IMR-90 (cell line): Measurements from ENCODE around the gene TPRX2. TPM values are rescaled to one million over a fixed set of nuclear protein-coding genes. Genes with fewer than 3 reads are reported as not detected.

Source experiments
- ATAC-seq: fragments of 200-7000 bp; cut with Tn5 transposase; 2 replicates; pipeline ENCODE4 v1.9.1; 2020; ENCODE audit warnings: low read depth, mild to moderate bottlenecking, moderate library complexity
- BruUV-seq: library from RNA; stranded (reverse); fragments of 400-500 nt; replicated peaks from 2 replicates; lab custom pipeline; 2021; lab: Mats Ljungman, UMichigan
- CTCF ChIA-PET: fragments of 300-600 bp; formaldehyde crosslinking; extraction: SDS; loops from one replicate; lab custom pipeline; 2021; ENCODE audit warnings: antibody characterized with exemption; lab: Yijun Ruan, JAX
- POLR2A ChIA-PET: fragments of 300-600 bp; sonication (Branson Sonifier 250); formaldehyde crosslinking; loops from one replicate; lab custom pipeline; 2022; ENCODE audit warnings: antibody characterized with exemption; ENCODE audit not compliant: unreplicated experiment; lab: Charles Lee
- DNase-seq: peaks from one replicate; pipeline ENCODE4 v3.0.0; 2013
- H2AFZ ChIP-seq: replicated peaks from 2 replicates; pipeline ENCODE3; 2013; ENCODE audit warnings: low read length, mild to moderate bottlenecking; ENCODE audit not compliant: poor library complexity
- H2AK5ac ChIP-seq: 2 replicates; pipeline ENCODE4 v1.6.1; 2013; ENCODE audit warnings: low read depth, low read length, inconsistent platforms
- H2AK9ac ChIP-seq: replicated peaks from 2 replicates; pipeline ENCODE3; 2013; ENCODE audit warnings: mild to moderate bottlenecking, low read depth, low read length, moderate library complexity; ENCODE audit not compliant: poor library complexity
- H2BK120ac ChIP-seq: 2 replicates; pipeline ENCODE4 v1.6.1; 2013; ENCODE audit warnings: low read depth, low read length, inconsistent platforms
- H2BK15ac ChIP-seq: 3 replicates; pipeline ENCODE4 v1.6.1; 2013; ENCODE audit warnings: low read depth, low read length, inconsistent platforms
- H2BK20ac ChIP-seq: 2 replicates; pipeline ENCODE4 v1.6.1; 2013; ENCODE audit warnings: low read depth, mild to moderate bottlenecking, inconsistent platforms, low read length, moderate library complexity
- H2BK5ac ChIP-seq: 2 replicates; pipeline ENCODE4 v1.6.1; 2013; ENCODE audit warnings: mild to moderate bottlenecking, low read depth, low read length, inconsistent platforms; ENCODE audit not compliant: poor library complexity, severe bottlenecking
- H3K14ac ChIP-seq: replicated peaks from 2 replicates; pipeline ENCODE4 v1.6.1; 2013; ENCODE audit warnings: low read depth, low read length, inconsistent platforms
- H3K18ac ChIP-seq: 2 replicates; pipeline ENCODE4 v1.6.1; 2013; ENCODE audit warnings: low read depth, low read length, control low read depth
- H3K23ac ChIP-seq: 2 replicates; pipeline ENCODE4 v1.6.1; 2013; ENCODE audit warnings: low read depth, low read length, inconsistent platforms
- H3K27ac ChIP-seq: 2 replicates; pipeline ENCODE4 v1.5.1; 2013; ENCODE audit warnings: mild to moderate bottlenecking, control low read depth, low read length; ENCODE audit not compliant: insufficient read depth
- H3K27me3 ChIP-seq: 2 replicates; pipeline ENCODE4 v1.6.1; 2013; ENCODE audit warnings: low read length; ENCODE audit not compliant: control insufficient read depth, insufficient read depth
- H3K36me3 ChIP-seq: 2 replicates; pipeline ENCODE4 v1.6.1; 2013; ENCODE audit warnings: low read length, mixed read lengths; ENCODE audit not compliant: control insufficient read depth, insufficient read depth
- H3K4ac ChIP-seq: 2 replicates; pipeline ENCODE4 v1.6.1; 2013; ENCODE audit warnings: low read depth, low read length, inconsistent platforms
- H3K4me1 ChIP-seq: 2 replicates; pipeline ENCODE4 v1.6.1; 2013; ENCODE audit warnings: low read length, mixed read lengths; ENCODE audit not compliant: control insufficient read depth, insufficient read depth
- H3K4me2 ChIP-seq: 2 replicates; pipeline ENCODE4 v1.6.1; 2013; ENCODE audit warnings: low read depth, mild to moderate bottlenecking, control low read depth, low read length, moderate library complexity
- H3K4me3 ChIP-seq: 2 replicates; pipeline ENCODE4 v1.5.1; 2013; ENCODE audit warnings: low read depth, mild to moderate bottlenecking, control low read depth, low read length, moderate library complexity; ENCODE audit not compliant: insufficient read depth
- H3K56ac ChIP-seq: 2 replicates; pipeline ENCODE4 v1.6.1; 2013; ENCODE audit warnings: low read length, inconsistent platforms; ENCODE audit not compliant: insufficient read depth; ENCODE audit errors: extremely low read depth
- H3K79me1 ChIP-seq, 2 experiments: 2 replicates each; pipeline ENCODE4 v1.6.1; 2013; ENCODE audit warnings: low read length in 2 of 2, inconsistent platforms in 1 of 2, low read depth in 1 of 2
- H3K9ac ChIP-seq: 2 replicates; pipeline ENCODE4 v1.6.1; 2013; ENCODE audit warnings: low read depth, low read length, control low read depth
- H3K9me1 ChIP-seq: 2 replicates; pipeline ENCODE4 v1.6.1; 2013; ENCODE audit warnings: low read length, inconsistent platforms; ENCODE audit not compliant: insufficient read depth
- H3K9me3 ChIP-seq: 2 replicates; pipeline ENCODE4 v1.6.1; 2013; ENCODE audit warnings: low read length; ENCODE audit not compliant: control insufficient read depth, insufficient read depth
- H4K20me1 ChIP-seq: 2 replicates; pipeline ENCODE4 v1.6.1; 2013; ENCODE audit warnings: low read length, inconsistent platforms; ENCODE audit not compliant: insufficient read depth
- H4K5ac ChIP-seq: 2 replicates; pipeline ENCODE4 v1.6.1; 2013; ENCODE audit warnings: mild to moderate bottlenecking, low read depth, low read length, control low read depth
- H4K8ac ChIP-seq, 2 experiments: 2 replicates each; pipeline ENCODE4 v1.6.1; 2013; ENCODE audit warnings: low read depth in 2 of 2, low read length in 2 of 2, control low read depth in 1 of 2, inconsistent platforms in 1 of 2
- H4K91ac ChIP-seq: 2 replicates; pipeline ENCODE4 v1.6.1; 2013; ENCODE audit warnings: low read depth, low read length, inconsistent platforms; ENCODE audit not compliant: insufficient read depth
- BHLHE40 ChIP-seq: fragments of 150-350 bp; IDR thresholded peaks from 2 replicates; pipeline ENCODE4 v1.6.1; 2016; ENCODE audit warnings: mild to moderate bottlenecking, low read depth, low read length
- CEBPB ChIP-seq: IDR thresholded peaks from 2 replicates; pipeline ENCODE4 v1.6.1; 2012; ENCODE audit warnings: low read depth, low read length, improper control_type of control experiment
- CHD1 ChIP-seq: IDR thresholded peaks from 2 replicates; pipeline ENCODE4 v1.6.1; 2012; ENCODE audit warnings: low read depth, low read length, improper control_type of control experiment
- ELK1 ChIP-seq: fragments of 150-350 bp; IDR thresholded peaks from 2 replicates; pipeline ENCODE4 v1.6.1; 2016; ENCODE audit warnings: low read depth, mild to moderate bottlenecking, low read length, moderate library complexity, borderline replicate concordance
- FOS ChIP-seq: fragments of 150-350 bp; IDR thresholded peaks from 2 replicates; pipeline ENCODE4 v1.6.1; 2016; ENCODE audit warnings: low read depth, low read length
- MAFK ChIP-seq: IDR thresholded peaks from 2 replicates; pipeline ENCODE4 v1.6.1; 2012; ENCODE audit warnings: low read depth, low read length, improper control_type of control experiment
- MAZ ChIP-seq: IDR thresholded peaks from 2 replicates; pipeline ENCODE4 v1.6.1; 2012; ENCODE audit warnings: low read depth, mild to moderate bottlenecking, low read length, improper control_type of control experiment, moderate library complexity, borderline replicate concordance
- MXI1 ChIP-seq: IDR thresholded peaks from 2 replicates; pipeline ENCODE4 v1.6.1; 2012; ENCODE audit warnings: low read depth, mild to moderate bottlenecking, low read length, moderate library complexity, borderline replicate concordance
- NFE2L2 ChIP-seq: fragments of 150-350 bp; IDR thresholded peaks from 2 replicates; pipeline ENCODE4 v1.6.1; 2016; ENCODE audit warnings: low read depth, mild to moderate bottlenecking, low read length
- POLR2A ChIP-seq: IDR thresholded peaks from 2 replicates; pipeline ENCODE4 v1.6.1; 2012; ENCODE audit warnings: mild to moderate bottlenecking, low read depth, low read length
- RAD21 ChIP-seq: IDR thresholded peaks from 2 replicates; pipeline ENCODE4 v1.6.1; 2012; ENCODE audit warnings: low read length, improper control_type of control experiment
- RCOR1 ChIP-seq: IDR thresholded peaks from 2 replicates; pipeline ENCODE4 v1.6.1; 2012; ENCODE audit warnings: mild to moderate bottlenecking, low read length, improper control_type of control experiment; ENCODE audit not compliant: insufficient replicate concordance
- SMC3 ChIP-seq: fragments of 150-350 bp; IDR thresholded peaks from 2 replicates; pipeline ENCODE4 v1.6.1; 2016; ENCODE audit warnings: low read depth, mild to moderate bottlenecking, antibody characterized with exemption, low read length, moderate library complexity
- USF2 ChIP-seq: fragments of 150-350 bp; IDR thresholded peaks from 2 replicates; pipeline ENCODE4 v1.6.1; 2017; ENCODE audit warnings: mild to moderate bottlenecking, antibody characterized with exemption, low read length, low read depth
- WGBS, 2 experiments: methylation state at CpG; one replicate each; pipeline versions ENCODE4 v1.1.5 to v1.1.7; 2013; ENCODE audit warnings: missing lambda C conversion rate in 2 of 2; ENCODE audit not compliant: insufficient read length in 1 of 2; ENCODE audit errors: extremely low coverage in 2 of 2; 5-methylcytosine and 5-hydroxymethylcytosine counted together
- dilution Hi-C: fragments of 300-500 bp; cut with HindIII; formaldehyde crosslinking; loops from one replicate; pipeline ENCODE4 v1.14.3; 2018; ENCODE audit warnings: low sequenced_read_pairs; ENCODE audit not compliant: unreplicated experiment
- in situ Hi-C: fragments of 300-500 bp; cut with MboI; formaldehyde crosslinking; loops from 3 replicates; pipeline ENCODE4 v1.14.3; 2019; ENCODE audit warnings: low sequenced_read_pairs, inconsistent platforms, mixed read lengths
- intact Hi-C: fragments of 100-400 bp; cut with micrococcal nuclease; formaldehyde crosslinking; loops from 2 replicates; pipeline ENCODE4 v1.10.0; 2022
- polyA plus RNA-seq, 3 experiments: library from polyadenylated mRNA; depleted of rRNA; stranded (reverse); fragments of >200 nt; gene quantifications; 2 replicates each; pipeline ENCODE4 v1.2.3, GENCODE V29; 2012; ENCODE audit warnings: low replicate concordance in 1 of 3
- total RNA-seq: library from RNA; depleted of rRNA; stranded (reverse); fragments of >200 nt; gene quantifications from 2 replicates; pipeline ENCODE4 v1.2.3, GENCODE V29; 2012
- TF ChIP-seq, protein P1 (sequence below): conservative IDR thresholded peaks from 2 replicates; pipeline ENCODE4 v1.5.1; 2012; ENCODE audit warnings: mild to moderate bottlenecking, low read depth, low read length, improper control_type of control experiment

TPRX2 gene
- total and polyA plus RNA-seq, 2 of the 4 experiments (the other 2 are of a cell fraction): not detected

- no peaks in the 10 kb centered on the region for H3K9me3 ChIP-seq
- no peak overlapping the region for H4K91ac ChIP-seq
- no peak overlapping the region for H3K4ac ChIP-seq
- no peak overlapping the region for H2BK5ac ChIP-seq
- no peak overlapping the region for H3K9ac ChIP-seq
- no peak overlapping the region for H2AK5ac ChIP-seq
- H3K4me2 ChIP-seq: no peak overlapping the region
- no peak overlapping the region for H2AFZ ChIP-seq
- POLR2A ChIA-PET: no interaction called here
- intact Hi-C loops: no loop called here
- H3K4me1 ChIP-seq: no peaks in the 10 kb centered on the region
- in situ Hi-C loops: no loop called here
- H2AK9ac ChIP-seq: no peak overlapping the region
- no peak overlapping the region for H3K23ac ChIP-seq
- no peak overlapping the region for H2BK15ac ChIP-seq
- H3K18ac ChIP-seq: no peak overlapping the region
- H4K5ac ChIP-seq: no peak overlapping the region
- peaks cover 9% of the 10 kb centered on the region for H3K27me3 ChIP-seq
- TF ChIP-seq CHD1 (no peak), RAD21 (no peak), MAFK (no peak), CEBPB (no peak), RCOR1 (no peak), ELK1 (no peak), USF2 (no peak), NFE2L2 (no peak), SMC3 (no peak), POLR2A (no peak), MXI1 (no peak), FOS (no peak), BHLHE40 (no peak), MAZ (no peak)
- TF ChIP-seq, protein P1, sequence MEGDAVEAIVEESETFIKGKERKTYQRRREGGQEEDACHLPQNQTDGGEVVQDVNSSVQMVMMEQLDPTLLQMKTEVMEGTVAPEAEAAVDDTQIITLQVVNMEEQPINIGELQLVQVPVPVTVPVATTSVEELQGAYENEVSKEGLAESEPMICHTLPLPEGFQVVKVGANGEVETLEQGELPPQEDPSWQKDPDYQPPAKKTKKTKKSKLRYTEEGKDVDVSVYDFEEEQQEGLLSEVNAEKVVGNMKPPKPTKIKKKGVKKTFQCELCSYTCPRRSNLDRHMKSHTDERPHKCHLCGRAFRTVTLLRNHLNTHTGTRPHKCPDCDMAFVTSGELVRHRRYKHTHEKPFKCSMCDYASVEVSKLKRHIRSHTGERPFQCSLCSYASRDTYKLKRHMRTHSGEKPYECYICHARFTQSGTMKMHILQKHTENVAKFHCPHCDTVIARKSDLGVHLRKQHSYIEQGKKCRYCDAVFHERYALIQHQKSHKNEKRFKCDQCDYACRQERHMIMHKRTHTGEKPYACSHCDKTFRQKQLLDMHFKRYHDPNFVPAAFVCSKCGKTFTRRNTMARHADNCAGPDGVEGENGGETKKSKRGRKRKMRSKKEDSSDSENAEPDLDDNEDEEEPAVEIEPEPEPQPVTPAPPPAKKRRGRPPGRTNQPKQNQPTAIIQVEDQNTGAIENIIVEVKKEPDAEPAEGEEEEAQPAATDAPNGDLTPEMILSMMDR: no peak
- dilution Hi-C loops: no loop called here
- DNase-seq (no peak), ATAC-seq (no peak)
- no peaks in the 10 kb centered on the region for H3K9me1 ChIP-seq
- H4K8ac ChIP-seq: no peak overlapping the region
- H3K14ac ChIP-seq: no peak overlapping the region
- H2BK120ac ChIP-seq: no peak overlapping the region
- 56% methylated on average over 4 of the region's 34 CpGs; no CpG with 5 or more reads in 1 of the 2 experiments for WGBS, 2 experiments
- no peak overlapping the region for H3K27ac ChIP-seq
- no peak overlapping the region for H2BK20ac ChIP-seq
- H3K56ac ChIP-seq: no peak overlapping the region
- H3K4me3 ChIP-seq: no peak overlapping the region
- H4K20me1 ChIP-seq: no peaks in the 10 kb centered on the region
- no peaks in the 10 kb centered on the region for H3K36me3 ChIP-seq
- BruUV-seq: no TSS peak
- no peaks in the 10 kb centered on the region for H3K79me1 ChIP-seq
- CTCF ChIA-PET: no interaction called here
Measured at GRCh38 chr19:47860602-47861297, 1.7 kb downstream of the TPRX2 start.
